Measurements from ENCODE around the gene RD3L. TPM values are rescaled to one million over a fixed set of nuclear protein-coding genes. Genes with fewer than 3 reads are reported as not detected.
"Not testable (repeated sequence)": the region's sequence is repeated elsewhere in the genome, so short reads cannot be mapped to it uniquely, and the experiment has no call there.

Gene RD3L
- total RNA-seq, 2 donors from 2014 or later, result not detected

DNA sequence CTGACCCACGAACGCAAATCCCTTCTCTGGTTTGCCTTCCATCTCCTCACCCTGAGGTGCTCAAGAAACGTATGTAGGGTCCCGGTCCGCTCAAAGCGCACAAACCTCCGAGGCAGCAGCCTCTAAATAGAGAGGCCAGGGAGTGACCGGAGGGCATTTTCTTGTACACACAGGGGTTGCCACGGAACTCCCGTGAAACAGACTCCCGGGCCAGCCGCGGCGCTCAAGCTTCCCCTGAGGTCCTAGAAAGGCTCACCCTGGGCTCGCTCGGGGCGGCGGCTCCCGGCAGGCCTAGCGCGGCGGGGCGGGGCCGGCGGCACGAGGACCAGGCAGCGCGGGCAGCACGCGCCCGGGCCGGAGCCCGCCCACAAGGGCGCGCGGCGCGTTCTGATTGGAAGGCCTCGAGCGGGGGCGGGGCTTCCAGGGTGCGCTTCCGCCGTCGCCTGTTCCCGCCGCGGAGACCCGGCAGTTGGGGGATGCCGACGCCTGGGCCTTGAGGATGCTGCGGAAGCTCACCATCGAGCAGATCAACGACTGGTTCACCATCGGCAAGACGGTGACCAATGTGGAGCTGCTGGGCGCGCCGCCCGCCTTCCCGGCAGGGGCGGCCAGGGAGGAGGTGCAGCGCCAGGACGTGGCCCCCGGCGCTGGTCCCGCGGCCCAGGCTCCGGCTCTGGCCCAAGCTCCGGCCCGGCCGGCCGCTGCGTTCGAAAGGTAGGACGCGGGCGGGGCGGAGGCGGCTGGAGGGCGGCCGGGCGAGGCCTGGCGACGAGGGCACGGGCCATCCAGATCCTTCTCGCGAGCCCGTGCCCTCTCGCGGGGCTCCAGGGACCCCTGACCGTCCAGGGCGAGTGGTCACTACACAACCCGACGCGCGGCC lies 14.1 kb downstream of the RD3L start, which contains the start of gene TDRD9:
TDRD9 (plus strand) TSS at position 446 of the 880 bp plus-strand sequence; CDS start at position 500, 54 bp downstream.
- Histone ChIP-seq H3K9ac (ENCODE audit: low read depth in 2 of 2, low read length in 2 of 2) (no peak within 1 kb of the TSS), H3K4me3 (no peak within 1 kb of the TSS), H3K4me1 (no peaks in the 10 kb centered on the region), H3K9me3 (no peaks in the 10 kb centered on the region), H3K27me3 (no peaks in the 10 kb centered on the region), H3K27ac (no peak within 1 kb of the TSS), H3K36me3 (no peaks in the 10 kb centered on the region)
- intact Hi-C loops (cut with DNase I), result no loop called here
- TF ChIP-seq, protein P1, sequence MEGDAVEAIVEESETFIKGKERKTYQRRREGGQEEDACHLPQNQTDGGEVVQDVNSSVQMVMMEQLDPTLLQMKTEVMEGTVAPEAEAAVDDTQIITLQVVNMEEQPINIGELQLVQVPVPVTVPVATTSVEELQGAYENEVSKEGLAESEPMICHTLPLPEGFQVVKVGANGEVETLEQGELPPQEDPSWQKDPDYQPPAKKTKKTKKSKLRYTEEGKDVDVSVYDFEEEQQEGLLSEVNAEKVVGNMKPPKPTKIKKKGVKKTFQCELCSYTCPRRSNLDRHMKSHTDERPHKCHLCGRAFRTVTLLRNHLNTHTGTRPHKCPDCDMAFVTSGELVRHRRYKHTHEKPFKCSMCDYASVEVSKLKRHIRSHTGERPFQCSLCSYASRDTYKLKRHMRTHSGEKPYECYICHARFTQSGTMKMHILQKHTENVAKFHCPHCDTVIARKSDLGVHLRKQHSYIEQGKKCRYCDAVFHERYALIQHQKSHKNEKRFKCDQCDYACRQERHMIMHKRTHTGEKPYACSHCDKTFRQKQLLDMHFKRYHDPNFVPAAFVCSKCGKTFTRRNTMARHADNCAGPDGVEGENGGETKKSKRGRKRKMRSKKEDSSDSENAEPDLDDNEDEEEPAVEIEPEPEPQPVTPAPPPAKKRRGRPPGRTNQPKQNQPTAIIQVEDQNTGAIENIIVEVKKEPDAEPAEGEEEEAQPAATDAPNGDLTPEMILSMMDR (IDR thresholded peaks at IDR 0.05), result no peak
- no peak for DNase-seq

- intact Hi-C loops (cut with DNase I), result no loop called here
- Histone ChIP-seq H3K27me3 (no peaks in the 10 kb centered on the region), H3K27ac (no peak overlapping the region), H3K9me3 (no peaks in the 10 kb centered on the region), H3K9ac (ENCODE audit: low read depth in 2 of 2, low read length in 2 of 2) (no peak overlapping the region), H3K4me3 (no peak overlapping the region), H3K36me3 (no peaks in the 10 kb centered on the region), H3K4me1 (no peaks in the 10 kb centered on the region)
- TF ChIP-seq, protein P1 (IDR thresholded peaks at IDR 0.05), result no peak
- no peak for DNase-seq
These were observed 14.8 kb downstream of the RD3L start for GRCh38 chr14:103927566-103927965.

DNA sequence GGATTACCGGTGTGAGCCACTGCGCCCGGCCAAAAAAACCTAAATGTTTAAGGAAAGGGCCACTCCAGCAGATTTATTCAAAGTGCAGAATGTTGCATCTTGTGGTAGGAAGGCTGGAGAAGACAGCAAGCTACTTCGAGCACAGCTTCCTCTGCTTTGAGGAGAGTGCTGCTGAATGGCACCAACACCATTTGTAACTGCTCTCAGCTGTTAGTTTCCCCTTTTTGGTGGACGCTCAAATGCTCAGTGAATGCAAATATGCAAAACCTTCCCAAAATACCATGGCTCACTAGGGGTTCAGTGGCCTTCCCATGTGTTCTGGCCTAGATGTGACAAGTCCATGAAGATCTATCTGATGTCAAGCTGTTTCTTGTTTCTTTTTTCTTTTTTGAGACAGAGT lies 17.0 kb downstream of the RD3L start:
- Histone ChIP-seq H3K9me3 (no peaks in the 10 kb centered on the region), H3K4me1 (no peaks in the 10 kb centered on the region), H3K27me3 (no peaks in the 10 kb centered on the region), H3K36me3 (no peaks in the 10 kb centered on the region), H3K9ac (ENCODE audit: low read depth in 2 of 2, low read length in 2 of 2) (no peak overlapping the region), H3K27ac (no peak overlapping the region), H3K4me3 (no peak overlapping the region)
- no peak for DNase-seq
- TF ChIP-seq, protein P1 (IDR thresholded peaks at IDR 0.05), result no peak
- intact Hi-C loops (cut with DNase I), result no loop called here

- Histone ChIP-seq H3K9me3 (no peaks in the 10 kb centered on the region), H3K27me3 (no peaks in the 10 kb centered on the region), H3K36me3 (no peaks in the 10 kb centered on the region), H3K27ac (no peak overlapping the region), H3K4me1 (no peaks in the 10 kb centered on the region), H3K9ac (ENCODE audit: low read depth in 2 of 2, low read length in 2 of 2) (no peak overlapping the region), H3K4me3 (no peak overlapping the region)
- TF ChIP-seq, protein P1 (IDR thresholded peaks at IDR 0.05), result no peak
- intact Hi-C loops (cut with DNase I), result no loop called here
- no peak for DNase-seq
These were observed 18.5 kb downstream of the RD3L start for GRCh38 chr14:103923863-103924262.

GRCh38 chr14:103921855-103922200 lies 20.5 kb downstream of the RD3L start:
- intact Hi-C loops (cut with DNase I); H3K36me3 ChIP-seq; H3K4me1 ChIP-seq; H3K27ac ChIP-seq; DNase-seq; H3K9me3 ChIP-seq; H3K27me3 ChIP-seq; H3K9ac ChIP-seq (ENCODE audit: low read depth in 2 of 2, low read length in 2 of 2): not testable (repeated sequence)
- peak overlapping the region; percentile 93 for H3K4me3 ChIP-seq
